HG03025 (cell line): ENCODE data around the gene SSH2.

Source experiments
- ATAC-seq: cut with Tn5 transposase; IDR thresholded peaks from one replicate; pipeline ENCODE4 v1.9.1; 2021; ENCODE audit warnings: mild to moderate bottlenecking, moderate library complexity; ENCODE audit not compliant: unreplicated experiment, low FRiP score

SSH2 gene

DNA sequence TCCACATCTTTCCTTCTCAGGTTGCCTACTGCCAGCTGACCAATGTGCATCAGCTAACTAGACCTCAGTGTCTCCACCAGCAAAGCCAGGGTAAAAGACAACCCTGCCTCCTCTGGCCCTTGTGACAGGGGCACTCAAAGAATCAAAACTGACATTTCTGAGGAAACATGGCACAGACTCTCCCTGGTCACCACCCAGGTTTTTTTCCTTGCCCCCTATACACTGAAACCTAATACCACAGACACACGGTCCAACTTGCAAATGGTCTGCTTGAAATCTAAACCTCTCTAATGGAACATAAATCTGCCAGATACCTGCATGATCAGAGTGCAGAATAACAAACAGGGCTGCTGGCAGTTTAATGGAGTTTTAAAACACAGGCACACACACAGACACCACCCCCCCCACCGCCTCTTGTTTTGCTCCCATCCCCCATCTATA is 287.8 kb downstream of the SSH2 start:
- no peak for ATAC-seq

DNA sequence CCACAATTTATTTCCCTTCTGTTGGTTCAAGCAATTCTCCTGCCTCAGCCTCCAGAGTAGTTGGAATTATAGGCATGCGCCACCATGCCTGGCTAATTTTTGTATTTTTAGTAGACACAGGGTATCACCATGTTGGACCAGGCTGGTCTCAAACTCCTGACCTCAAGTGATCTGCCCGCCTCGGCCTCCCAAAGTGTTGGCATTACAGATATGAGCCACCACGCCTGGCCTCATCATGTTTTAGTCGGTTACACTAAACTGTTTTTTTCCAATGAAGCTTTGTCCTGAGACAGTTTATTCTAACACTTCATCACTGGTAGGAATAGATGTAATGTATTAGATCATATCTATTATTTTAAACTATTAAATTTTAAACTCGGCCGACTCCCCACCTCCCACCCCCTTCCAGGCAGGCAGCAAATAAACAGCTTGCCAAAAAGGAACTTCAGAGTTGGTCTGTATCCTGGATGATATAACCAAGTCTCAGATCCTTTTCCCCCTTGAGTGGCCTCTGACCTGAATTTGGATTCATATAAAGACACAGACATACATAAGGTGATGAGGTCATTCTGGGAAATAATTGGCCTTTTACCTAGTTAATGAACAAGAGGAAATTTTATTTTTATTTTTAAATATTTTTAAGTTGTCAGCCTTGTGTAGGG is 288.9 kb downstream of the SSH2 start:
- no peak for ATAC-seq

DNA sequence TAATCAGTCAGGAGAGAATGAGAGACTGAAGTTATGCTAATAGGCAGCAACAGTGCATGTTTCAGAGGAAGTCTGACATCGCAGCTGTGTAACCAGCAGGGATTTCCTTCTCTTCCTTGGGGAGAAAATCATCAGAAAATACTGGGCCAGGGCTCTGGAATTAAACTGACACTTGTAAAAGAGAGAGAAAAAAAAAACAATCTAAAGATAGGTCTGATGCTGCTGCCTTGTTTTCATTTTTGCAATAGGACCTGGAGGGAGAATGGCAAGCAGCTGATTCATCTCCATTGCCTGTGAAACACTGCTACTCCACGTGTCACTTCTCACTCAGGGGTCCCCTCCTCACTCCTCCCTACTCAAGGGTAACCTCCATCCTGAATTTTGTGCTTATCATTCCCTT is 289.6 kb downstream of the SSH2 start:
- no peak for ATAC-seq

DNA sequence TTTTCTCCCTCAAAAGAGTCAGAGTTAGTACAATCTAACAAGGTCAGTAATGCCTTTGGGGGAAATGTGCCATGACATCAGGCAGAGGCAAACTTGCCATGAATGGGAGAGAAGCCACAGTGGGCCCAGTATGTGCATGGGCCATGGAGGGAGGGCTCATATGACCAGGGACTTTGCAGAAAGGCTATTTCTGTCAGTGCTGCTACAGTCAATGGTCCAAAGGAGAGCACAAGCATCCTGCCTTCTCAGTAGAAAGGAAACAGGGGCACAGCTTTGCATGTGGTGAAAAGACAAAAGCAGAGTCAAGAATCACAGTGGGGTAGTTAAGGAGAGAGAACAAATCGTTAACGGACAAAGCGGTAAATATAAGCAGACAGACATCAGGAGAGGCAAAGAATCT is 296.1 kb downstream of the SSH2 start:
- ATAC-seq = no peak

DNA sequence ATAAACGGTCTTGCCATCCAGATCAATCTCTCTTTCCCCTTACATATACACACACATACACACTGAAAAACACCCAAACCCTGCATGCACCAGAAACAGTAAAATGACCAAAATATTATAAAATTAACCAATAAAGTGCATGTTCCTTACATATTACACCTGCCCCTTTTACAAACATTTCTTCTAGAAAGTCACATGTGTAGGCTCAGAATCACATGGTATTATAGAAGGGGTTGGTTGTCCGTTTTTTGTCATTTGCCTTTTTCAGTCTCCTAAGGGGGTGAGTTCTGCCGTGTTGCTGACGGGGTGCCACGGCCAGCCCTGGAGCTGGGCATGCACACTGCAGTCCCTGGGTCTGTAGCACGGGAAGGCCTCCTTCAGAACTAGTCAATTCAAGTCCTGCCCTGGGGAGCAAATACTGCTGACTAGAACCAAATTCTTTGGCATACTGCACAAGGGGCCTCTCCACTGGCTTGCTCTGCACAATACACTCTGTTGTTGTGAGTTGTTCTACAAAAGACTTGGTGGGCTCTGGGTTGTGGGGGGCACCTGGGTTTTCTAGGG is 299.3 kb downstream of the SSH2 start:
- ATAC-seq = no peak

DNA sequence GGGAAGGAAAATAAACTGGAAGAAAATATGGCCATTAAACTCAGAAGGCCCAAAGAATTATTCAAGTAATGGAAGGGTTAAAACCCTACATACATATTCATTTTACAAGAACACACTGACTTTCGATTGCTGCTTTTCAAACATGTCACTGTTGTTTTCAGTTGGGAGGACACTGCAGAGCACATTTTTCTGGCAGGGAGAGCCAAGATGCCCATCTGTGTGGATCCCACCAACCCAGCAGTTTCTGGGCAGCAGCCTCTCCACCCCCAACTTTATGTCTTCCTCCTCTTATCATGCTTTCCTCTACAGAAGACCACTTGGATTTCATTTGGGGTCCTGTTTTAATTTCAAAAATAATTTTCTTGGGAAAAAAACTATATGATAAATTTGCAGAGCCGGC is 300.2 kb downstream of the SSH2 start:
- no peak for ATAC-seq

DNA sequence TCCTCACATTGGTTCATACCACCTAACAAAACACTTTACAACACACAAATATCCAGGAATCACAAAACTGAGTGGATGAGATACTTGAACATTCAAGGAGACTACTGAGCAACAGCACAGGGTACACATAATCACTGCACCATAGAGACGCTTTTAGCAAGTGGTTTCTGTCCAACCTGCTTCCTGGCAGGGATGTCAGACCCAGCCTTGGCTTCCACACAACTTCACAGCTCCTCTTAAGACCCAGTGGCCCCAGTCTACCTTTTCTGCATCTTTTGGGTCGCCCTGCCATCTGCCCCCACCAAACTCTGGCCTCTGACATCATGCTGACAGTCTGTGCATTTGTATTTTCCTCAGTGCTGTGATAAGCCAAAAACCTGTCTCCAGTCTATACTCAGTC is 301.4 kb downstream of the SSH2 start:
- ATAC-seq = no peak

DNA sequence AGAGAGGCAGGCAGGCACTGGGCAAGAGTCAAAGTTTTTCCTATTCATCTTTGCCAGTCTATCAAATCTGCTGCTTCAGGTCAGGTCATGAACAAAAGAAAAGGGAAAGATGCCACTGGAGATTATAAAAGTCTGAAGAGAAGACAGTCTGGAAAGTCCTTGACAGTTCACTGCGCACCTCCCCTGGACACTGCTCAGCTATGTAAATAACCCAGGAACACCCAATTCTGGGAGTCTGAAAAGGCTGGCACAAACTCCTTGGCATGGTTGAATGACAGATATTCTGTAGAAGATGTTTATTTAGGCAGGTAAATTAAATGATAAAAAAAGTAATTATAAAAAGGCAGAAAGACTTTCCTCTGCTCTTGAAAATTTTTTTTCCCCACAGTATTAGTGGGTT is 302.1 kb downstream of the SSH2 start:
- ATAC-seq = no peak

DNA sequence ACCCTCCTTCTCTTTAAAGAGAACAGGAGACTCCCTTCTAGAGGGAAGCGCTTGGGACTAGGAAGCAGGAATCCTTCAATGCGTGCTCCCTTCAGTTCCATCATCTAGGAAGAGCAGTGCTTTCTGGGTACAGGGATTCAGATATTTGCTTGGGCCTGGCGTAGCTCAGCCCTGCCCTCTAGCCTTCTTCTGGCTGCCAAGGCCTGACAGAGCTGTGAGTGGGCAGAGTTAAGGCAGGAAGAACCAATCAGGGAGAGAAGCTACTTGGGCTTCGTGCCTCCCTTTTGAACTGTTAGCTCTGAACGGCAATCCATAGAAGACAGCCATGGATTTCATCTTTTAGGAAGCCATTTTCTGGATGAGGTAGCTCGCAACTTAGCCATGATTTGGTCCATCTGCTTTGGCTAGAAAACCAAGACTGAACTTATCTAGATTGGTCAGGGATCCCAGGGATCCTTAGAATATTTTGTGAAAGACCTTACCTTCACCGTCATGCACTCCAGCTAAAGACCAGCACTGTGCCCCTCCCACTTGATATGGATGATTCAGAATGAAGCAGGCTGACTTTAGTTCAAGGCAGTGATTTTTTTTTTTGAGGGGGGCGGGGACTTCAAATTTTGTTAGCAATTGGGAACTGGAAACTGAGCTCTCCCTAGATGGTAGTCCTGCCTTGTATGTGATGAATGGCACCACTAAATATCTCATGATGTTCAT is 304.8 kb downstream of the SSH2 start:
- ATAC-seq = no peak

DNA sequence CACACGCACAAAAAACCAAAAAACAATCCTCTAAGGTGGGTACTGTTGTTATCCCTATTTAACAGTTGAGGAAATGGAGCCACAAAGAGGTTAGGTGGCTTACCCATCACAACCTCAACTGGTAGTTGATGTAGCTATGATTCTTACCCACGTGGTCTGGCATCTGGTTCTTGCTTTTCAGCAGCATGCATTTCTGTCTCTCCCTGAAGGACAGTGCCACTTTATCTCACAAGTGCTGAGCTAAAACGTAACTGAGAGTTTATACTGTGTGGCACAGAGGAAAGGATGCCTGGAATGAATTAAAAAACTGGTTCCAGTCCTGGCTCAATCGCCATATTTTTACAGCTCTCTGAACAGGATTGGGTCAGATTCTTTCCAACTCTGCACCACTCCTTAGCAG is 305.4 kb downstream of the SSH2 start:
- ATAC-seq = no peak

DNA sequence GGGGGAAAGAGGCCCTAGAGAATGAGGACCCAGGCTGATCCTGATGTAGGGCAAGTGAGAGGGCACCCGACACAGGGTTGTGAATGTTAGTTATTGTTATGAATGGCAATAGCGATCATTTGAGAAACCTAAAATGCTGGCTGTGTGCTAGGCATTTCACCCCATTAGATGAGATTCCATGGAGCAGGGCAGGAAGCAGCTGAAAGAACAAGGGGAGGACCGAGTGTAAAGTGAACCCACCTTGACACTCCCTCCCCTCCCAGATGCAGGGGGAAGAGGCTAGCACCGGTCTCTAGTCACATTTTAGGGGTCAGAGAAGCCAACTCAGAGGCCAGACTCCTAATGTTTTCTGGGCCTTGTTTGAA is 306.8 kb downstream of the SSH2 start:
- no peak for ATAC-seq

DNA sequence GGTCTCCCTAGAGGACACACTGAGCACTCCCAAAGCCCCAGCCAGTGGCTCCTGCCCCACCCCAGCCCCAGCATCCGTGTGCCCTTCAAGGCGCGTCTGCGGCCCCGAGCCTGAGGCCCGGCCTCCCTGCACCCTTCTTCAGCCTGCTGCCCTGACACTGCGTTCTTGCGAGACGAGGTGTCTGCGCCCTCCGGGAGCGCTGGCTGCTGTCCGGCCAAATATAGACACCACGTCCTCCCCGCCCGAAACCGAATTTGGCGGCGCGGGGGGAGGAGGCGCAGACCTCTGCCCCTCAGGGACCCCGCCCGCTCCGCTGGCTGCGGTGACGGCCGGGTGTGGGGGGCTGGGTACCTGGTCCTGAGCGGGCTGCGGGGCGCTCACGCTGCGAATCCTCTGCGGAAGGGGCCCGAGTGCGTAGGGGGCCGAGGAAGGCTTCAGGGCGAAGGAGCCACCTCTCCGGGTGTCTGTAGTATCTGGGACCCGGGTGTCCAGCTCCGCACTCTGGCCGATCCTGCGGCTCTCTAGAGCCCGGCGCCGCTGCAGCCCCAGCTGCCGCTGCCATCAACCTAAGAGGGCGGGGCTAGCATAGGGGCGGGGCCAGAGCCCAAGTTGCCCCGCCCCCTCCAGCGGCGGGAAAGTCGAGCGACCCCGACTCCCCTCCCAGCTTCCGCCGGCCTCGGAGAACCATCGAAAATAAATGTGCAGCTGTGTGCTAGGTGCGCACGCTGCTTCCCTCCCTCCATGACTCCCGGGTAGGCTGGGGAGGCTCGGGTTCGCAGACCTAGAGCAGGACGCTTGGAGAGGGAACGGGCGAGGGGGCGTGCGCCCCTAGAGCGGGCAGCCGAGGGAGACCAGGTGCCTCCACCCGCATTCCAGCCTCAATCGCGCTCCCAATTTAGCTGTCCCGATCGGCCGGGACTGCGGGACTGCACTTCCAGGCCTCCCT is 307.4 kb downstream of the SSH2 start, which contains the start of gene CORO6:
CORO6 (minus strand) TSS at position 576 of the 946 bp plus-strand sequence. CDS start 1,491 bp downstream, outside the sequence.
- no peak for ATAC-seq

DNA sequence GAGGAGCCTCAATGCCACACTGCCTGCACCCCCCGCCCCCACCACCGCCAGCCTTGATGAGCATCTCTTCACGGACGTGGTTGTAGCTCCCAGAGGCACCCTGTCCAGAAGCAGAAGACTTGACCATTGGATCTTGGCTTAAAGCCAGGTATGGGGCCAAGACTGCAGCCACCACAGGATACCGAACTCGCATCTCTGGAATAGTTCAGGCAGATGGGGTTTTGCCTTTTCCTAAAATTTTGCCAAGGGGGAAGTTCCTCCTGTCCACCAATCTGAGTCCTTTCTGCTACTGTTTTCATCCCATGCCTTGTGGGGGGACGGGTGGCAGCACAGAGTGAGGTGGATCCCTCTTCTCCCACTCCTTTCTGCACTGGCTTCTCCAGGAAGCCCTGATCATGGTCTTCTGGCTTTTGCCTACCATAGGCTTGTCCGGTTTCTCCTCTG is 308.3 kb downstream of the SSH2 start:
- no peak for ATAC-seq

DNA sequence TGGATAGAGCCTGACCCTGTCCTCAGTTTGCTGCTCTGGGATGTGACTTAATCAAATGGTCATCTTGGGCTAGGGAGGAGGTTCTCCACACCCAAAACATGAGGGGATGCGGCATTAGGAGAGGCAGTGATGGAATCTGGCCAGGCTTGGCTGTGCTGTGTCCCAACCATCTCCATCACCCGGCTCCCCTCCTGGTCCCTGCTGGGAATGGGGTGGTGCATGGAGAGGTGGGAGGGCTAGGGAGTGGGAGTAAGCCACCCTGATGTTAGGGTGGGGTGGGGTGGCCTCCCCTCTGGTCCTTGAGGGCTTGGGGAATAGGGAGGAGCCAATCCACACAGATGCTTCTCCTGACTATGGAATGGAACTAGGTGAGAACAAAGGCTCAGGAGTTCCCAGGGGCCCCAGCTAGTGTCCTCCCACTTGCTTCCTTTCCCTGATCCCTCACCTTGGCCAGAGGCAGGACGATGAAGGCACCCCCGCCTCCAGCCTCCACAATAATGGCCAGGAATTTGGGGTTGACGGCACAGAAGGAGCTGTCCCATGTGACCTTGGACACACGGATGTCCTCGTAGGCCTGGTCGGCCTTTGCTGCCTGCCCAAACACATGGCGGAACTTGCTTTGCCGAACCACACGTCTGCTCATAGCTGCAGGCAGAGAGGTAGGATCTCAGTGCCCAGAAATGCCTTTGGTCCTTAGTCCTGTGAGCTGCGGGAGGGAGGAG is 309.1 kb downstream of the SSH2 start:
- no peak for ATAC-seq

DNA sequence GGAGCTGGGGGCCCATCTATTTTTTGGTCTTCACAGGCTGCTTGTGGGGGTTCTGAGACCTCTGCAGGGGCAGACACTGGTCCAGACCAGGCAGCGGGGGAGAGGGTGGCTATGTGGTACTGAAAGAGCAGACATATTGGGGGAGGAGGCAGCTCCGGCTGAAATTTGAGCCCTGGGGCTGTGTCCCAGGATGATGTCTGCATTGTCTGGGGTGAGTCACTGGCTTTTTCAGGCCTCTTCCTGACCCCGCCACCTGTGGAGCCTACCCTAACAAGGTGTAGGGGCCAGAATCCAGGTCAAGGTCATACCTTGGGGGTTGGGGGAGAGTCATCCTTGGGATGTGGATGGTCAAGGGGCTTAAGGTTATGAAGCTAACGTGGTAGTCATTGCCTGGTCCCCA is 309.8 kb downstream of the SSH2 start:
- ATAC-seq = no peak

DNA sequence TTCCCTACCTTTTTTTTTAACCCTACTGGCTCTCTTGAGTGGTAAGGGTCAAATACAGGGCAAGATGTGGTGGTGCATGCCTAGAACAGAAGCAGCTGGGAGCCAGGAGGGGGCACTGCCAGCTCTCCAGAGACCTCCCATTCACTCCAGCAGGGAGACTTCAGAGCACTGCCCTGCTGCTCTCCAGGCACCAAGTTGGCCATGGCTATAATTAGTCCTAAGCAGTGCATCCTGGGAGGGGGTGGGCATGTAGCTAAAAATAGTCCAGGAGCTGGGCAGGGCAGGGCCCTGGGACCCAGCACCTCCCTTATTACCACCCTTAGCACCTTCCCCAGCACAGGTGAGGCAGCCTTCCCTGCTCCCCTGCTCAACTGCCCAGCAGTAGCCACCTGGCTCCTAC is 310.8 kb downstream of the SSH2 start:
- ATAC-seq = no peak

DNA sequence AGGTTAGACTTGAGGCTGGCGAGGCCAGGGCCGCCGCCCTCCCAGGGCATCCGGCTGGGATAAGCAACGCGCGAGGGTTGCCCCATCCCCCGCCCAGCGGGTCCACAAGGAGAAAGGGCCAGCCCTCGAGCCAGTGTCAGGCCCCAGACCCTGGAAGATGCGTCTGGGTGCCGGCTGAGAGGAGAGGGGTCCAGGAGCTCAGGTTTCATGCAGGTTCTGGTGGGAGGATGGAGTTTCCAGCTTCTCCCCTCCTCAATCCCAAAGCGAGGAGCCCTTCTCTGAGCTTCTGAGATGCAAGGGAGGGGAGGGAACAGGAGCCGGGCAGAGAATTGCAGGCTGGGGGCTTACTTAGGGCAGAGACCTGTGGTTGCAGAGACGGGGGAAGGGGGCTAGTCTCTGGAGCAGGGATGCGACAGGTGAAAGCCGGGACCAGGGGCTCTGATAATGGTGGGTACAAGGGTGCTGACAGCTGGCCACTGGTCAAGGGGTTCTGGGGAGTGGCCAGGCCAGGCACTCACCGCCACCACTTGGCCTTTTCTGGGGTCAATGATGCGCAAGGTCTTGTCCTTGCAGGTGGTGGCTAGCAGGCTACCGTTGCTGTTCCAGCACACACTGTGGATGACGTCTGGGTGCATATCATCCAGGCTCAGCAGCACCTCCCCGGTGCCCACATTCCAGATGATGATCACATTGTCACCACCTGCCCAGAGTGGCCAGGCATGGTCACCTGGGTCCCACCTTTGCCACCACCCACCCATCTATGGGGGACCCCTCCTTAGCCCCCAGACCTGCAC is 311.6 kb downstream of the SSH2 start:
- no peak for ATAC-seq

DNA sequence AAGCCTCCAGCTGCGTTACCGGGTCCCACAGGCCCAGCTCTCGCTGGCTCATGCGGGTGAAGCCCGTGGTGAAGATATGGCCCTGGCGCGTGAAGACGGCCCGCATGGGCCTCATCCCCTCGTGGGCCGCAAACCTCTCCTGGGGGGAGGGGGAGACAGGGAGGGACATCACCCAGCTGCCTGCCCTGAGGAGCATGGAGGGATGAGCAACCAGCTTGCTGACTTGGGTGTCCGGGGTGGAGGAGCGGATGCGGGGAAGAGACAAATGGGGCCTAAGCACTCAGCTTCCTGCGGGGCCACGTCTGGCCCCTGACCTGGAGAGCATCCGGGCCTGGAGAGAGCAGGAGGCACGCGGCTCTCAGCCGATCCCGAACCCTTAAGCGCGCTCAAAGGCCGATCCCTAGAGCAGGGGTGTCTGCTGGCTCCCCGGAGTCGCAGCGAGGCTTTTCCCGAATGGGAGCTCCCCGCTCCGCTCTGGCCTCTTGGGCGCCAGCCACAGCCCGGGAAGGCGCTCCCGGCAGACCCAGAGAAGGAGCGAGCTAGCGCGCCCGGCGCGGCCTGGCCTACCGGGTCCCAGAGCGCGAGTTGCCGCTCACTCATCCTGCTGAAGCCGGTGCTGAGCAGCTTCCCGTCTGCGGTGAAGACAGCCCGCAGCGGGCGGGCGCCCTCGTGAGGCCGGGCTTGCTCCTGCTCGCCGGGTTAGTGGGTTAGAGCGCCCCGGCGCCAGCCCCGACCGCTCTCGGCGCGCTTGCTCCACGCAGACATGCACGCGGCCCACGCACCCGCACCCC is 312.4 kb downstream of the SSH2 start:
- ATAC-seq = no peak

DNA sequence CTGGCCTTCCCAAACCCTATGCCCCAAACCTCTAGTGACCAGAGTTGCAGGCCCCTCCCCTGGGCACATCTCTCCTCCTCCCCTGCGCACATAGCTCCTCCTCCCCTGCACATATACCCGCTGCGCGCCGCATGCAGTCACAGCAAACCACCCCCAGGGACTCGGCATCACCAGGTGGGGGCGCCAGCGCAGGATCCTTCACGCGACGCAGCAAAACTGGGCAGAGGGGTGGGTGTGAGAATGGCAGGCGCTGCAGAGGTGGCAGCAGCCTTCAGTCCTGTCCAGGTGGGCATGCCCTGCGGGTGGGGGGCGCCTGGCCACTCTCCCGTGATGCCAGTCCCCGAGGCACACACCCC is 312.9 kb downstream of the SSH2 start:
- ATAC-seq = no peak
